ENCODE data around the gene SKA2. TPM values are rescaled to one million over a fixed set of nuclear protein-coding genes. Genes with fewer than 3 reads are reported as not detected.

SKA2 gene
- total and polyA plus RNA-seq, 2 of the 8 experiments (the other 6 are each of a cell fraction or from before 2014, with no cell fraction given): 15.6 to 95.8 TPM

DNA sequence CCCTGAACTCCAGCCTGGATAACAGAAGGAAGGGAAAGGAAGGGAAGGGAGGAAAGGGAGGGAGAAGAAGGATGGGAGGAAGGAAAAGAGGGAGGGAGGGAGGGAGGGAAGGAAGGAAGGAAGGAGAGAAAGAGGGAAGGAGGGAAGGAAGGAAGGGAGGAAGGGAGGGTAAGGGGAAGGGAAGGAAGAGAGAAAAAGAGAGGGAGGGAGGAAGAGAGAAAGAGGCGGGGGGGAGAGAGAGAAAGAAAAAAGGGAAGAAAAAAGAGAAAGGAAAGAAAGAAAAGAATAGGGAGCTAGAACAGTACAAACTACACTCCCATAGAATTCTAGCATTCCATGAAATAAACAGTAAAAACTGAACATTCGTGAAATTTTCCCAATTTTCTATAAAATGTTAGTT is 25.2 kb downstream of the SKA2 start (continued):
- TF ChIP-seq, protein P1, sequence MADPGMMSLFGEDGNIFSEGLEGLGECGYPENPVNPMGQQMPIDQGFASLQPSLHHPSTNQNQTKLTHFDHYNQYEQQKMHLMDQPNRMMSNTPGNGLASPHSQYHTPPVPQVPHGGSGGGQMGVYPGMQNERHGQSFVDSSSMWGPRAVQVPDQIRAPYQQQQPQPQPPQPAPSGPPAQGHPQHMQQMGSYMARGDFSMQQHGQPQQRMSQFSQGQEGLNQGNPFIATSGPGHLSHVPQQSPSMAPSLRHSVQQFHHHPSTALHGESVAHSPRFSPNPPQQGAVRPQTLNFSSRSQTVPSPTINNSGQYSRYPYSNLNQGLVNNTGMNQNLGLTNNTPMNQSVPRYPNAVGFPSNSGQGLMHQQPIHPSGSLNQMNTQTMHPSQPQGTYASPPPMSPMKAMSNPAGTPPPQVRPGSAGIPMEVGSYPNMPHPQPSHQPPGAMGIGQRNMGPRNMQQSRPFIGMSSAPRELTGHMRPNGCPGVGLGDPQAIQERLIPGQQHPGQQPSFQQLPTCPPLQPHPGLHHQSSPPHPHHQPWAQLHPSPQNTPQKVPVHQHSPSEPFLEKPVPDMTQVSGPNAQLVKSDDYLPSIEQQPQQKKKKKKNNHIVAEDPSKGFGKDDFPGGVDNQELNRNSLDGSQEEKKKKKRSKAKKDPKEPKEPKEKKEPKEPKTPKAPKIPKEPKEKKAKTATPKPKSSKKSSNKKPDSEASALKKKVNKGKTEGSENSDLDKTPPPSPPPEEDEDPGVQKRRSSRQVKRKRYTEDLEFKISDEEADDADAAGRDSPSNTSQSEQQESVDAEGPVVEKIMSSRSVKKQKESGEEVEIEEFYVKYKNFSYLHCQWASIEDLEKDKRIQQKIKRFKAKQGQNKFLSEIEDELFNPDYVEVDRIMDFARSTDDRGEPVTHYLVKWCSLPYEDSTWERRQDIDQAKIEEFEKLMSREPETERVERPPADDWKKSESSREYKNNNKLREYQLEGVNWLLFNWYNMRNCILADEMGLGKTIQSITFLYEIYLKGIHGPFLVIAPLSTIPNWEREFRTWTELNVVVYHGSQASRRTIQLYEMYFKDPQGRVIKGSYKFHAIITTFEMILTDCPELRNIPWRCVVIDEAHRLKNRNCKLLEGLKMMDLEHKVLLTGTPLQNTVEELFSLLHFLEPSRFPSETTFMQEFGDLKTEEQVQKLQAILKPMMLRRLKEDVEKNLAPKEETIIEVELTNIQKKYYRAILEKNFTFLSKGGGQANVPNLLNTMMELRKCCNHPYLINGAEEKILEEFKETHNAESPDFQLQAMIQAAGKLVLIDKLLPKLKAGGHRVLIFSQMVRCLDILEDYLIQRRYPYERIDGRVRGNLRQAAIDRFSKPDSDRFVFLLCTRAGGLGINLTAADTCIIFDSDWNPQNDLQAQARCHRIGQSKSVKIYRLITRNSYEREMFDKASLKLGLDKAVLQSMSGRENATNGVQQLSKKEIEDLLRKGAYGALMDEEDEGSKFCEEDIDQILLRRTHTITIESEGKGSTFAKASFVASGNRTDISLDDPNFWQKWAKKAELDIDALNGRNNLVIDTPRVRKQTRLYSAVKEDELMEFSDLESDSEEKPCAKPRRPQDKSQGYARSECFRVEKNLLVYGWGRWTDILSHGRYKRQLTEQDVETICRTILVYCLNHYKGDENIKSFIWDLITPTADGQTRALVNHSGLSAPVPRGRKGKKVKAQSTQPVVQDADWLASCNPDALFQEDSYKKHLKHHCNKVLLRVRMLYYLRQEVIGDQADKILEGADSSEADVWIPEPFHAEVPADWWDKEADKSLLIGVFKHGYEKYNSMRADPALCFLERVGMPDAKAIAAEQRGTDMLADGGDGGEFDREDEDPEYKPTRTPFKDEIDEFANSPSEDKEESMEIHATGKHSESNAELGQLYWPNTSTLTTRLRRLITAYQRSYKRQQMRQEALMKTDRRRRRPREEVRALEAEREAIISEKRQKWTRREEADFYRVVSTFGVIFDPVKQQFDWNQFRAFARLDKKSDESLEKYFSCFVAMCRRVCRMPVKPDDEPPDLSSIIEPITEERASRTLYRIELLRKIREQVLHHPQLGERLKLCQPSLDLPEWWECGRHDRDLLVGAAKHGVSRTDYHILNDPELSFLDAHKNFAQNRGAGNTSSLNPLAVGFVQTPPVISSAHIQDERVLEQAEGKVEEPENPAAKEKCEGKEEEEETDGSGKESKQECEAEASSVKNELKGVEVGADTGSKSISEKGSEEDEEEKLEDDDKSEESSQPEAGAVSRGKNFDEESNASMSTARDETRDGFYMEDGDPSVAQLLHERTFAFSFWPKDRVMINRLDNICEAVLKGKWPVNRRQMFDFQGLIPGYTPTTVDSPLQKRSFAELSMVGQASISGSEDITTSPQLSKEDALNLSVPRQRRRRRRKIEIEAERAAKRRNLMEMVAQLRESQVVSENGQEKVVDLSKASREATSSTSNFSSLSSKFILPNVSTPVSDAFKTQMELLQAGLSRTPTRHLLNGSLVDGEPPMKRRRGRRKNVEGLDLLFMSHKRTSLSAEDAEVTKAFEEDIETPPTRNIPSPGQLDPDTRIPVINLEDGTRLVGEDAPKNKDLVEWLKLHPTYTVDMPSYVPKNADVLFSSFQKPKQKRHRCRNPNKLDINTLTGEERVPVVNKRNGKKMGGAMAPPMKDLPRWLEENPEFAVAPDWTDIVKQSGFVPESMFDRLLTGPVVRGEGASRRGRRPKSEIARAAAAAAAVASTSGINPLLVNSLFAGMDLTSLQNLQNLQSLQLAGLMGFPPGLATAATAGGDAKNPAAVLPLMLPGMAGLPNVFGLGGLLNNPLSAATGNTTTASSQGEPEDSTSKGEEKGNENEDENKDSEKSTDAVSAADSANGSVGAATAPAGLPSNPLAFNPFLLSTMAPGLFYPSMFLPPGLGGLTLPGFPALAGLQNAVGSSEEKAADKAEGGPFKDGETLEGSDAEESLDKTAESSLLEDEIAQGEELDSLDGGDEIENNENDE (IDR thresholded peaks at IDR 0.05; ENCODE audit: insufficient replicate concordance, low read length): no peak
- TF ChIP-seq SIX5 (IDR thresholded peaks at IDR 0.05; ENCODE audit: low read depth, low read length) (no peak), POLR2AphosphoS5 (IDR thresholded peaks at IDR 0.05; ENCODE audit: low read depth, low read length) (no peak)
